SK-N-SH (cell line): ENCODE results near the gene PLBD2. TPM values are rescaled to one million over a fixed set of nuclear protein-coding genes. Genes with fewer than 3 reads are reported as not detected.

ENCODE experiments used
- CTCF ChIA-PET: fragments of 300-600, 350-600 bp; formaldehyde crosslinking; extraction: SDS; loops from one replicate; lab custom pipeline; 2021; lab: Yijun Ruan, JAX
- POLR2A ChIA-PET: fragments of 350-600 bp; sonication (Branson Sonifier 250); formaldehyde crosslinking; extraction: SDS; loops from one replicate; lab custom pipeline; 2020; ENCODE audit warnings: antibody characterized with exemption, inconsistent platforms; lab: Yijun Ruan, JAX
- DNase-seq: peaks from one replicate; pipeline ENCODE4 v3.0.0; 2012
- H2AFZ ChIP-seq: fragments of 200-600 bp; sonication (generic); 2 replicates; pipeline ENCODE4 v1.8.1; 2016; ENCODE audit warnings: antibody characterized with exemption, mild to moderate bottlenecking, low read depth
- H3F3A ChIP-seq: fragments of 200-600 bp; sonication (generic); replicated peaks from 2 replicates; pipeline ENCODE3; 2016; ENCODE audit warnings: antibody characterized with exemption, mild to moderate bottlenecking; ENCODE audit not compliant: insufficient read depth
- H3K27ac ChIP-seq, 2 experiments: fragments of 200-500 bp in 1 of 2; fragments of 200-600 bp in 1 of 2; sonication (Bioruptor generic) in 1 of 2; sonication (generic), shearing (Covaris generic) in 1 of 2; 2 replicates each; pipeline versions ENCODE4 v1.5.1 to v1.6.1; 2014 to 2016; ENCODE audit warnings: low read depth in 2 of 2, inconsistent platforms in 1 of 2, low read length in 1 of 2, mild to moderate bottlenecking in 1 of 2, mixed read lengths in 1 of 2
- H3K27me3 ChIP-seq: fragments of 200-600 bp; sonication (generic), shearing (Covaris generic); 2 replicates; pipeline ENCODE4 v1.6.1; 2016; ENCODE audit warnings: mixed run types; ENCODE audit not compliant: insufficient read depth
- H3K36me3 ChIP-seq, 2 experiments: fragments of 200-500 bp in 1 of 2; fragments of 200-600 bp in 1 of 2; sonication (Bioruptor generic) in 1 of 2; sonication (generic) in 1 of 2; replicated peaks in 1 of 2; 2 replicates each; pipeline versions ENCODE3 to v1.5.1; 2014 to 2016; ENCODE audit warnings: low read length in 1 of 2, mild to moderate bottlenecking in 1 of 2; ENCODE audit not compliant: insufficient read depth in 2 of 2, control insufficient read depth in 1 of 2
- H3K4me1 ChIP-seq, 2 experiments: fragments of 200-500 bp in 1 of 2; fragments of 200-600 bp in 1 of 2; sonication (Bioruptor generic) in 1 of 2; sonication (generic), shearing (Covaris generic) in 1 of 2; 2 replicates each; pipeline versions ENCODE4 v1.5.1 to v1.6.1; 2014 to 2016; ENCODE audit warnings: low read depth in 1 of 2, low read length in 1 of 2, mixed run types in 1 of 2; ENCODE audit not compliant: insufficient read depth in 2 of 2, control insufficient read depth in 1 of 2
- H3K4me2 ChIP-seq: fragments of 200-600 bp; sonication (generic), shearing (Covaris generic); 2 replicates; pipeline ENCODE4 v1.6.1; 2017; ENCODE audit warnings: mixed run types
- H3K4me3 ChIP-seq, 2 experiments: fragments of 200-500 bp in 1 of 2; fragments of 200-600 bp in 1 of 2; sonication (Bioruptor generic) in 1 of 2; sonication (generic), shearing (Covaris generic) in 1 of 2; 2 replicates each; pipeline versions ENCODE4 v1.5.1 to v1.8.1; 2014 to 2016; ENCODE audit warnings: low read depth in 2 of 2, inconsistent platforms in 1 of 2, low read length in 1 of 2, mild to moderate bottlenecking in 1 of 2, mixed read lengths in 1 of 2, moderate library complexity in 1 of 2
- H3K79me2 ChIP-seq: fragments of 200-600 bp; sonication (generic); 2 replicates; pipeline ENCODE4 v1.8.1; 2017; ENCODE audit warnings: mild to moderate bottlenecking; ENCODE audit not compliant: insufficient read depth
- H3K9ac ChIP-seq: fragments of 200-600 bp; sonication (generic); 2 replicates; pipeline ENCODE4 v1.6.1; 2017; ENCODE audit warnings: mixed run types
- H3K9me2 ChIP-seq: fragments of 200-600 bp; sonication (generic); 2 replicates; pipeline ENCODE4 v1.6.1; 2017; ENCODE audit warnings: mixed run types
- H3K9me3 ChIP-seq: fragments of 200-600 bp; sonication (generic); 2 replicates; pipeline ENCODE4 v1.6.1; 2017; ENCODE audit warnings: mixed run types, mild to moderate bottlenecking, moderate library complexity
- H4K20me1 ChIP-seq: fragments of 200-600 bp; sonication (generic); 2 replicates; pipeline ENCODE4 v1.6.1; 2017; ENCODE audit warnings: mild to moderate bottlenecking, mixed run types; ENCODE audit not compliant: insufficient read depth
- CTCF ChIP-seq: fragments of 200-600 bp; sonication (generic); IDR thresholded peaks from 2 replicates; pipeline ENCODE4 v1.6.1; 2017; ENCODE audit warnings: antibody characterized with exemption, mild to moderate bottlenecking, moderate library complexity
- ELF1 ChIP-seq: IDR thresholded peaks from 2 replicates; pipeline ENCODE4 v1.4.0; 2012
- EZH2phosphoT487 ChIP-seq: fragments of 200-600 bp; sonication (generic); IDR thresholded peaks from 2 replicates; pipeline ENCODE4 v1.6.1; 2017; ENCODE audit warnings: low read depth, mixed run types, mild to moderate bottlenecking, antibody characterized with exemption, moderate library complexity, borderline replicate concordance
- FOSL2 ChIP-seq: IDR thresholded peaks from 2 replicates; pipeline ENCODE4 v1.4.0; 2012; ENCODE audit warnings: low read depth, mild to moderate bottlenecking, moderate library complexity, borderline replicate concordance
- FOXM1 ChIP-seq: IDR thresholded peaks from 2 replicates; pipeline ENCODE4 v1.4.0; 2012; ENCODE audit warnings: low read depth, mild to moderate bottlenecking
- GATA2 ChIP-seq: sonication (generic); formaldehyde crosslinking; IDR thresholded peaks from 2 replicates; pipeline ENCODE4 v1.5.0; 2020; ENCODE audit warnings: mild to moderate bottlenecking, missing genetic modification reagents
- MEF2A ChIP-seq: IDR thresholded peaks from 2 replicates; pipeline ENCODE4 v1.4.0; 2012; ENCODE audit warnings: low read depth, borderline replicate concordance
- MXI1 ChIP-seq: IDR thresholded peaks from 2 replicates; pipeline ENCODE4 v1.6.1; 2012; ENCODE audit warnings: mild to moderate bottlenecking, low read depth, low read length, improper control_type of control experiment
- NFIC ChIP-seq: IDR thresholded peaks from 2 replicates; pipeline ENCODE4 v1.4.0; 2012; ENCODE audit warnings: borderline replicate concordance
- NRF1 ChIP-seq: IDR thresholded peaks from 2 replicates; pipeline ENCODE4 v1.6.1; 2012; ENCODE audit warnings: low read depth, mild to moderate bottlenecking, low read length
- POLR2AphosphoS5 ChIP-seq: IDR thresholded peaks from 2 replicates; pipeline ENCODE4 v1.6.1; 2012; ENCODE audit warnings: low read depth, low read length
- RAD21 ChIP-seq: IDR thresholded peaks from 2 replicates; pipeline ENCODE4 v1.6.1; 2012; ENCODE audit warnings: mild to moderate bottlenecking, low read length
- RCOR1 ChIP-seq: fragments of 150-350 bp; IDR thresholded peaks from 2 replicates; pipeline ENCODE4 v1.6.1; 2017; ENCODE audit warnings: antibody characterized with exemption, low read length
- RXRA ChIP-seq: IDR thresholded peaks from 2 replicates; pipeline ENCODE4 v1.4.0; 2012; ENCODE audit warnings: low read depth, mild to moderate bottlenecking, borderline replicate concordance
- SIN3A ChIP-seq: IDR thresholded peaks from 2 replicates; pipeline ENCODE4 v1.6.1; 2012; ENCODE audit warnings: low read depth, mild to moderate bottlenecking, low read length, moderate library complexity, borderline replicate concordance
- TAF1 ChIP-seq: IDR thresholded peaks from 2 replicates; pipeline ENCODE4 v1.6.1; 2012; ENCODE audit warnings: low read depth, mild to moderate bottlenecking, low read length, moderate library complexity, borderline replicate concordance
- TEAD4 ChIP-seq: IDR thresholded peaks from 2 replicates; pipeline ENCODE4 v1.4.0; 2012; ENCODE audit warnings: mild to moderate bottlenecking, borderline replicate concordance; ENCODE audit not compliant: insufficient read depth
- ZBTB33 ChIP-seq: IDR thresholded peaks from 2 replicates; pipeline ENCODE4 v1.4.0; 2012; ENCODE audit warnings: low read depth, borderline replicate concordance
- WGBS: methylation state at CpG from one replicate; pipeline ENCODE4 v1.1.6; 2017; ENCODE audit warnings: low lambda C conversion rate; 5-methylcytosine and 5-hydroxymethylcytosine counted together
- polyA plus RNA-seq, 3 experiments: library from polyadenylated mRNA; depleted of rRNA; stranded (reverse); fragments of >200 nt; gene quantifications; 2 replicates each; pipeline ENCODE4 v1.2.3, GENCODE V29; 2012
- TF ChIP-seq, protein P1 (sequence below): IDR thresholded peaks from 2 replicates; pipeline ENCODE4 v1.4.0; 2012; ENCODE audit warnings: low read depth
- TF ChIP-seq, protein P2 (sequence below): fragments of 150-350 bp; IDR thresholded peaks from 2 replicates; pipeline ENCODE4 v1.6.1; 2017; ENCODE audit warnings: antibody characterized with exemption, low read length, low read depth, borderline replicate concordance

The PLBD2 gene
- polyA plus RNA-seq, 1 of the 3 experiments (the other 2 are of a cell fraction) = 15.2 TPM

GRCh38 chr12:113396828-113397496 is 38.6 kb downstream of the PLBD2 start:
- H3K9me2 ChIP-seq = no peaks in the 10 kb centered on the region
- POLR2A ChIA-PET = no interaction called here

GRCh38 chr12:113397497-113398197 is 39.3 kb downstream of the PLBD2 start:
- H3K27me3 ChIP-seq = no peaks in the 10 kb centered on the region
- H2AFZ ChIP-seq = no peak overlapping the region
- H3K27ac ChIP-seq = no peak overlapping the region
- no peaks in the 10 kb centered on the region for H3K79me2 ChIP-seq
- no peaks in the 10 kb centered on the region for H3K4me1 ChIP-seq
- H3F3A ChIP-seq = no peaks in the 10 kb centered on the region
- CTCF ChIA-PET = no interaction called here
- H3K4me3 ChIP-seq = no peak overlapping the region
- no peak overlapping the region for H3K9ac ChIP-seq
- 24% methylated on average over 10 of the region's 10 CpGs for WGBS
- H3K4me2 ChIP-seq = no peak overlapping the region
- H3K9me3 ChIP-seq = no peaks in the 10 kb centered on the region
- H4K20me1 ChIP-seq = no peaks in the 10 kb centered on the region
- no peaks in the 10 kb centered on the region for H3K9me2 ChIP-seq
- no peaks in the 10 kb centered on the region for H3K36me3 ChIP-seq
- DNase-seq = no peak
- POLR2A ChIA-PET = no interaction called here
- TF ChIP-seq FOXM1 (no peak), CTCF (no peak), ZBTB33 (no peak), ELF1 (no peak), TAF1 (no peak), SIN3A (no peak)
- TF ChIP-seq, protein P1, sequence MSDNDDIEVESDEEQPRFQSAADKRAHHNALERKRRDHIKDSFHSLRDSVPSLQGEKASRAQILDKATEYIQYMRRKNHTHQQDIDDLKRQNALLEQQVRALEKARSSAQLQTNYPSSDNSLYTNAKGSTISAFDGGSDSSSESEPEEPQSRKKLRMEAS = no peak

More at GRCh38 chr12:113396828-113397496, 38.6 kb downstream of the PLBD2 start:
- H3K9me3 ChIP-seq = no peaks in the 10 kb centered on the region
- no peak overlapping the region for H3K4me3 ChIP-seq
- H3K4me2 ChIP-seq = no peak overlapping the region
- no peaks in the 10 kb centered on the region for H4K20me1 ChIP-seq
- H3K4me1 ChIP-seq = no peaks in the 10 kb centered on the region
- no peaks in the 10 kb centered on the region for H3F3A ChIP-seq
- no peaks in the 10 kb centered on the region for H3K27me3 ChIP-seq
- no peak overlapping the region for H3K9ac ChIP-seq
- WGBS = 33% methylated on average over 15 of the region's 16 CpGs
- H3K79me2 ChIP-seq = no peaks in the 10 kb centered on the region
- H3K27ac ChIP-seq = no peak overlapping the region
- TF ChIP-seq MEF2A (no peak), EZH2phosphoT487 (no peak), GATA2 (CRISPR knock-in tag) (no peak), FOSL2 (no peak), TEAD4 (no peak), MXI1 (no peak), NFIC (no peak), NRF1 (no peak), ZBTB33 (no peak), RCOR1 (no peak), POLR2AphosphoS5 (no peak), ELF1 (no peak), TAF1 (no peak), RXRA (no peak), RAD21 (no peak)
- TF ChIP-seq, protein P2, sequence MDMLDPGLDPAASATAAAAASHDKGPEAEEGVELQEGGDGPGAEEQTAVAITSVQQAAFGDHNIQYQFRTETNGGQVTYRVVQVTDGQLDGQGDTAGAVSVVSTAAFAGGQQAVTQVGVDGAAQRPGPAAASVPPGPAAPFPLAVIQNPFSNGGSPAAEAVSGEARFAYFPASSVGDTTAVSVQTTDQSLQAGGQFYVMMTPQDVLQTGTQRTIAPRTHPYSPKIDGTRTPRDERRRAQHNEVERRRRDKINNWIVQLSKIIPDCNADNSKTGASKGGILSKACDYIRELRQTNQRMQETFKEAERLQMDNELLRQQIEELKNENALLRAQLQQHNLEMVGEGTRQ = no peak
- H2AFZ ChIP-seq = no peak overlapping the region
- H3K36me3 ChIP-seq = no peaks in the 10 kb centered on the region
- CTCF ChIA-PET = no interaction called here
- DNase-seq = peak; percentile 42
